MCF 10A (cell line): ENCODE data around the gene C4orf50. TPM values are rescaled to one million over a fixed set of nuclear protein-coding genes. Genes with fewer than 3 reads are reported as not detected.
A peak's percentile ranks its signal among the peaks of the same experiment; 100 is the strongest.

Source experiments
- BruUV-seq: library from RNA; stranded (reverse); fragments of 400-500 nt; replicated peaks from 2 replicates; lab custom pipeline; 2021; lab: Mats Ljungman, UMichigan
- CTCF ChIA-PET: fragments of 300-600 bp; sonication (Branson Sonifier 250); formaldehyde crosslinking; extraction: SDS; loops from one replicate; lab custom pipeline; 2021; ENCODE audit warnings: antibody characterized with exemption, inconsistent platforms; lab: Yijun Ruan, JAX
- POLR2A ChIA-PET: fragments of 300-600, 350-650 bp; sonication (Branson Sonifier 250); formaldehyde crosslinking; extraction: SDS; loops from one replicate; lab custom pipeline; 2020; ENCODE audit warnings: antibody characterized with exemption, inconsistent platforms; lab: Yijun Ruan, JAX
- DNase-seq: peaks from one replicate; pipeline ENCODE4 v3.0.0-alpha.2; 2018; ENCODE audit not compliant: unreplicated experiment
- H3K27ac Mint-ChIP-seq: one replicate; pipeline ENCODE4 v1.8.0; 2022; ENCODE audit warnings: mild to moderate bottlenecking, low read depth, mixed read lengths; ENCODE audit not compliant: unreplicated experiment
- H3K27me3 Mint-ChIP-seq: one replicate; pipeline ENCODE4 v1.8.0; 2022; ENCODE audit warnings: mixed read lengths; ENCODE audit not compliant: insufficient read depth, unreplicated experiment
- H3K36me3 Mint-ChIP-seq: one replicate; pipeline ENCODE4 v1.8.0; 2022; ENCODE audit warnings: mild to moderate bottlenecking, moderate library complexity, mixed read lengths; ENCODE audit not compliant: insufficient read depth, unreplicated experiment
- H3K4me1 Mint-ChIP-seq: one replicate; pipeline ENCODE4 v1.8.0; 2022; ENCODE audit warnings: mixed read lengths; ENCODE audit not compliant: insufficient read depth, unreplicated experiment
- H3K4me3 Mint-ChIP-seq: one replicate; pipeline ENCODE4 v1.8.0; 2022; ENCODE audit warnings: mild to moderate bottlenecking, moderate library complexity, mixed read lengths; ENCODE audit not compliant: unreplicated experiment
- H3K9me3 Mint-ChIP-seq: one replicate; pipeline ENCODE4 v1.8.0; 2022; ENCODE audit warnings: mixed read lengths; ENCODE audit not compliant: unreplicated experiment
- intact Hi-C: fragments of 100-400 bp; cut with micrococcal nuclease; formaldehyde crosslinking; loops from 2 replicates; pipeline ENCODE4 v1.14.1; 2022
- total RNA-seq: library from RNA; stranded (reverse); gene quantifications from 2 replicates; pipeline ENCODE4 v1.2.3, GENCODE V29; 2022
- TF ChIP-seq, protein P1 (sequence below): fragments of 200-600 bp; IDR thresholded peaks from one replicate; pipeline ENCODE4 v1.8.0; 2022; ENCODE audit warnings: antibody characterized with exemption, mild to moderate bottlenecking; ENCODE audit not compliant: unreplicated experiment

C4orf50 gene
- total RNA-seq, 1 experiment from 2014 or later, result not detected

DNA sequence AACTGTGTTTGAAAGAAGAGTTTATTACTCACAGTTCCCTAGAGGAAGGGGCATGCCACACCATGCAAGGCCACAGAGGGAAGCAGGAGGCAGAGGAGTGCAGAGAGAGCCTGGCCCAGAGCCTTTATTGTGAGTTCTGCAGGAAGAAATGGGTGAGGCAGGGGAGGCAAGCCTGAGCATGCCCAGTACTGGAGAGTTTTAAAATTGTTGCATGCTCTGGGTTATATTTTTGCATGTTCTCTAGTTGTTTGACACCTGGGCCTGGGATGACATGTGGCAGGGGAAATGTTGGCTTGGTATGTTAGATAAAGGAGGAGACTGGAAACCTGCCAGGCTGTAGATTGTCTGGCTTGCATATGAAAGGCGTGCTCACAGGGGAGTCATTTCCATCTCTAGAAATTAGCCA is 105.6 kb downstream of the C4orf50 start:
- ChIA-PET CTCF (interaction anchor here (1.0 kb wide), 1 partner anchor 85 kb away, joined by 9 read pairs; no protein-coding TSS in a partner anchor), POLR2A (no interaction called here)
- BruUV-seq, result no TSS peak
- peaks cover 17% of the 10 kb centered on the region for H3K9me3 Mint-ChIP-seq
- peak overlapping the region; percentile 4 for H3K27ac Mint-ChIP-seq
- intact Hi-C loops, result no loop called here
- H3K36me3 Mint-ChIP-seq, result no peaks in the 10 kb centered on the region
- TF ChIP-seq, protein P1, sequence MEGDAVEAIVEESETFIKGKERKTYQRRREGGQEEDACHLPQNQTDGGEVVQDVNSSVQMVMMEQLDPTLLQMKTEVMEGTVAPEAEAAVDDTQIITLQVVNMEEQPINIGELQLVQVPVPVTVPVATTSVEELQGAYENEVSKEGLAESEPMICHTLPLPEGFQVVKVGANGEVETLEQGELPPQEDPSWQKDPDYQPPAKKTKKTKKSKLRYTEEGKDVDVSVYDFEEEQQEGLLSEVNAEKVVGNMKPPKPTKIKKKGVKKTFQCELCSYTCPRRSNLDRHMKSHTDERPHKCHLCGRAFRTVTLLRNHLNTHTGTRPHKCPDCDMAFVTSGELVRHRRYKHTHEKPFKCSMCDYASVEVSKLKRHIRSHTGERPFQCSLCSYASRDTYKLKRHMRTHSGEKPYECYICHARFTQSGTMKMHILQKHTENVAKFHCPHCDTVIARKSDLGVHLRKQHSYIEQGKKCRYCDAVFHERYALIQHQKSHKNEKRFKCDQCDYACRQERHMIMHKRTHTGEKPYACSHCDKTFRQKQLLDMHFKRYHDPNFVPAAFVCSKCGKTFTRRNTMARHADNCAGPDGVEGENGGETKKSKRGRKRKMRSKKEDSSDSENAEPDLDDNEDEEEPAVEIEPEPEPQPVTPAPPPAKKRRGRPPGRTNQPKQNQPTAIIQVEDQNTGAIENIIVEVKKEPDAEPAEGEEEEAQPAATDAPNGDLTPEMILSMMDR, result no peak
- peaks cover 11% of the 10 kb centered on the region for H3K4me1 Mint-ChIP-seq
- no peaks in the 10 kb centered on the region for H3K27me3 Mint-ChIP-seq
- H3K4me3 Mint-ChIP-seq, result no peak overlapping the region
- DNase-seq, result peak; percentile 71

DNA sequence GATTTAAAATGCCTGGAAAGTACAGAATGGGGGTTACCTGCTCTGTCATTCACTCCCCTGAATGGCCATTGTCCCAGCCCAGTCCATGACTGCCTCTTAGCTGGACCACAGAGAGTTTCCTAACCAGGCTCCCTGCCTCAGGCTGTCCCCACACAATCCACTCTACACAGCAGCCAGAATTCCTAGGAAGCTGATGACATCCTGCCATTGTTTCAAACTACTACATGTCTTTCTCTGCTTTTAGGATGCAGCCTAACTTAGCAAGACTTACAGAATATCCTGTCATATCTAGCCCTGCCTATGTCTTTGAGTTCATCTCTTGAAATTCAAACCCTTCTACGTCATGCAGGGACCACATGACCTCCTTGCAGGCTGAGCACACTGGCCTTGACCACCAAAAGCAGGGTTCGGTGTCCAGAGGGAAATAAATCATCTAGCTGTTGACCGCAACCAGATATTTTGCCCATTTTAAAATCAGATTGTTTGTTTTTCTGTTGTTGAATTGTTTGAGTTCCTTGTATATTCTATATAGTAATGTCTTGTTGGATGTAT is 109.3 kb downstream of the C4orf50 start:
- intact Hi-C loops, result no loop called here
- no peak for DNase-seq
- Mint-ChIP-seq H3K9me3 (peaks cover 30% of the 10 kb centered on the region), H3K4me3 (no peak overlapping the region), H3K27ac (no peak overlapping the region), H3K36me3 (peaks cover 4% of the 10 kb centered on the region), H3K27me3 (no peaks in the 10 kb centered on the region), H3K4me1 (peaks cover 11% of the 10 kb centered on the region)
- POLR2A ChIA-PET, result no interaction called here
- TF ChIP-seq, protein P1, result no peak
- CTCF ChIA-PET, result no interaction called here
- no TSS peak for BruUV-seq

DNA sequence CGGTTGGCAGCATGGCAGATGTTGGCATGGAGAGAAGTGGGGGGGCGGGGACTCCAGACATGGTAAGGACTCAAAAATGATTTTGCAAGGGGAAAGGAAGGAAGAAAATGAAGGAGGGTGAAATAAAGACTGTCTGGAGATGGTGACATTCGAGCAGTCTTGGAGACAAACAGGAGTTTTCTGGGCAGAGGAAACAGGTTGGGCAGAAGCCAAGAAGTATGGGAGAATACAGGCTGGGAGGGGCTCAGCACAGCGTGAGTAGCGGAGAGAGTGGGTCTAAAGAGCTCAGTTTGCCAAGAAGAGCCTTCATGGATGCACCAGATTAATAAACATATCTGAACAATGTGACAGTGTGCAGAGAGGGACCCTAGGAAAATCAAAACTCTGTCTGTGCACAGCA is 112.0 kb downstream of the C4orf50 start:
- Mint-ChIP-seq H3K4me1 (no peaks in the 10 kb centered on the region), H3K4me3 (no peak overlapping the region), H3K9me3 (peaks cover 38% of the 10 kb centered on the region), H3K27ac (no peak overlapping the region), H3K27me3 (no peaks in the 10 kb centered on the region), H3K36me3 (peaks cover 6% of the 10 kb centered on the region)
- no TSS peak for BruUV-seq
- intact Hi-C loops, result no loop called here
- ChIA-PET POLR2A (interaction anchor here (1.1 kb wide), 1 partner anchor 43 kb away, joined by 3 read pairs; no protein-coding TSS in a partner anchor), CTCF (interaction anchor here (1.1 kb wide), 1 partner anchor 13 kb away, joined by 4 read pairs; no protein-coding TSS in a partner anchor)
- TF ChIP-seq, protein P1, result no peak
- no peak for DNase-seq

DNA sequence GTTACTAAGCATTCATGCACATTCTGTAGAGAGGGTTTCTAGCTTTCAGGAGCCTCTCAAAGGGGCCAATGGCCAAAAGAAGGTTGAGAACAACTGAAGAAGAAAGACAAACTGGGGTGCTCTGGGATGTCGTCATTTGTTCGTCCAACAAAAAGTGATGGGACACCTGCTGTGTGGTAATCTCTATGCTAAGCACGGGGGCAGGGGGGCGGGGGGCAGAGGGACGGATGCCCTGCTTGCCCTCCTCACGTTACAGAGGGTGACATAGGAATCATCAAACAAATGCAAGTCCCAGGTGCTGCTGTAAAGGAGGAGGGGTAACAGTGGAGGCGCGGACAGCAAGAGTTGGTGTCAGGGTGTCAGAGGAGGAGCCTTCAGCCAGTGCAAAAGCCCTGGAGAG is 112.5 kb downstream of the C4orf50 start:
- CTCF ChIA-PET, result no interaction called here
- peaks cover 38% of the 10 kb centered on the region for H3K9me3 Mint-ChIP-seq
- H3K27ac Mint-ChIP-seq, result no peak overlapping the region
- peaks cover 6% of the 10 kb centered on the region for H3K36me3 Mint-ChIP-seq
- no peaks in the 10 kb centered on the region for H3K27me3 Mint-ChIP-seq
- no TSS peak for BruUV-seq
- no peaks in the 10 kb centered on the region for H3K4me1 Mint-ChIP-seq
- TF ChIP-seq, protein P1, result no peak
- POLR2A ChIA-PET, result no interaction called here
- no peak for DNase-seq
- intact Hi-C loops, result no loop called here
- no peak overlapping the region for H3K4me3 Mint-ChIP-seq
